ENCODE data around the gene LSS.

DNA sequence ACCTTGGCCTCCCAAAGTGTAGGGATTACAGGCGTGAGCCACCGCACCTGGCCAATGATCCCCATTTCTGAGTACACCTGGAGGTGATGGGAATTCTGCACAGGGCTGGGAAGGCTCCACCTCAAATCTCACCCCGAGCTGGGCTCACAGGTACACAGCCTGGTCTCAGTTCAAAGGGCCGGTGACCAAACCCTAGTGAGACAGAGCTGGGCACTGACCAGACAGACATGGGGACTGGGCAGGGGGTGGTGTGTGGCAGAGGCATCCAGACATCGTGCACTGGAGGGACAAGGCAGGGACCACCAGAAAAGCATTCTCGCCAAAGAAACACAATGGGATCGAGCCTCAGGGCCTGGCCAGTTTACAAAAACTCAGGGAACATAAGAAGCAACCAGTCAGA, 17.2 kb downstream of the LSS start:
- TF ChIP-seq EZH2 (IDR thresholded peaks at IDR 0.05) (no peak), POLR2AphosphoS5 (IDR thresholded peaks at IDR 0.05; ENCODE audit: borderline replicate concordance, low read depth, low read length) (no peak)
